Transverse colon (tissue), 4 donors: Measurements from ENCODE around the gene CSGALNACT2. TPM values are rescaled to one million over a fixed set of nuclear protein-coding genes. Genes with fewer than 3 reads are reported as not detected.

ENCODE experiments used
- DNase-seq: peaks from one replicate; pipeline ENCODE4 v3.0.0-alpha.2; 2019
- H3K27ac ChIP-seq, 4 donors: fragments of 200-600 bp; sonication (generic); 2 replicates each; pipeline ENCODE4 v1.5.1; 2016 to 2018; ENCODE audit warnings: inconsistent platforms in 4 of 4
- H3K27me3 ChIP-seq: fragments of 200-600 bp; sonication (generic); 2 replicates; pipeline ENCODE4 v1.5.1; 2017; ENCODE audit warnings: inconsistent platforms
- H3K36me3 ChIP-seq, 4 donors: fragments of 200-600 bp; sonication (generic); 2 replicates each; pipeline ENCODE4 v1.5.1; 2017 to 2019; ENCODE audit warnings: inconsistent platforms in 4 of 4
- H3K4me1 ChIP-seq, 4 donors: fragments of 200-600 bp; sonication (generic); 2 replicates each; pipeline ENCODE4 v1.5.1; 2017 to 2020; ENCODE audit warnings: inconsistent platforms in 4 of 4
- H3K4me3 ChIP-seq, 4 donors: fragments of 200-600 bp; sonication (generic); 1 replicate in 1 of 4; 2 replicates in 3 of 4; pipeline versions ENCODE4 v1.5.1 to v1.6.1; 2017 to 2019; ENCODE audit warnings: inconsistent platforms in 4 of 4
- H3K9me3 ChIP-seq, 2 donors: fragments of 200-600 bp; sonication (generic); 2 replicates each; pipeline ENCODE4 v1.5.1; 2017 to 2019; ENCODE audit warnings: inconsistent platforms in 2 of 2
- CTCF ChIP-seq, 5 experiments: fragments of 200-600 bp in 3 of 5; fragments of 450-650 bp in 2 of 5; sonication (generic) in 3 of 5; IDR thresholded peaks; 1 replicate in 2 of 5; 2 replicates in 3 of 5; pipeline ENCODE4 v1.5.1; 2016 to 2017; ENCODE audit warnings: antibody characterized with exemption in 5 of 5, inconsistent platforms in 3 of 5, mild to moderate bottlenecking in 2 of 5, moderate library complexity in 1 of 5
- EP300 ChIP-seq: sonication (generic); formaldehyde crosslinking; IDR thresholded peaks from one replicate; pipeline ENCODE4 v1.6.1; 2017; ENCODE audit warnings: antibody characterized with exemption, low read depth
- POLR2A ChIP-seq: fragments of 450-650 bp; IDR thresholded peaks from one replicate; pipeline ENCODE4 v1.6.1; 2016; ENCODE audit warnings: antibody characterized with exemption, mild to moderate bottlenecking, moderate library complexity
- POLR2AphosphoS5 ChIP-seq, 3 donors: sonication (generic); formaldehyde crosslinking; IDR thresholded peaks; one replicate each; pipeline ENCODE4 v1.6.1; 2016; ENCODE audit warnings: antibody characterized with exemption in 3 of 3
- WGBS, 2 donors: methylation state at CpG; one replicate each; pipeline ENCODE4 v1.1.5; 2018; ENCODE audit warnings: low coverage in 1 of 2; 5-methylcytosine and 5-hydroxymethylcytosine counted together
- in situ Hi-C, 4 donors: fragments of 200-750 bp; cut with MboI; loops; one replicate each; pipeline versions ENCODE4 v1.15.0 to v1.15.1; 2017; ENCODE audit warnings: low sequenced_read_pairs in 3 of 4, low pct_ligation_motif_present in 1 of 4, low pct_unique_long_range_greater_than_20kb in 1 of 4
- intact Hi-C: fragments of 100-400 bp; cut with DNase I; formaldehyde crosslinking; loops from one replicate; pipeline ENCODE4 v1.15.1; 2023; ENCODE audit warnings: low total_unique reads
- total RNA-seq, 4 donors: library from RNA; depleted of rRNA; stranded (reverse); fragments of >200 nt; gene quantifications; one replicate each; pipeline ENCODE4 v1.1.0, GENCODE V29; 2016

Gene CSGALNACT2
- total RNA-seq, 4 donors from 2014 or later, result 4.1 to 15.5 (median 10.9) TPM

GRCh38 chr10:43221419-43222209 lies 83.4 kb downstream of the CSGALNACT2 start:
- no peak for TF ChIP-seq CTCF (IDR thresholded peaks at IDR 0.05)
- TF ChIP-seq POLR2AphosphoS5 (IDR thresholded peaks at IDR 0.05), result no peak
- TF ChIP-seq POLR2A, result no peak
- no peak for TF ChIP-seq EP300
- DNase-seq, result peak; percentile 8
- intact Hi-C loops (no loop called here), in situ Hi-C loops (no loop called here)
- H3K27ac ChIP-seq, result no peak overlapping the region
- H3K27me3 ChIP-seq, result peaks cover 3% of the 10 kb centered on the region
- no peak overlapping the region for H3K4me3 ChIP-seq
- no peaks in the 10 kb centered on the region for H3K9me3 ChIP-seq
- no peaks in the 10 kb centered on the region for H3K4me1 ChIP-seq
- 70% methylated on average over 19 of the region's 19 CpGs; no CpG with 5 or more reads in 1 of the 2 donors for WGBS, 2 donors
- no peaks in the 10 kb centered on the region for H3K36me3 ChIP-seq

- Histone ChIP-seq H3K27me3 (peaks cover 3% of the 10 kb centered on the region), H3K4me3 (no peak overlapping the region), H3K4me1 (no peaks in the 10 kb centered on the region), H3K9me3 (no peaks in the 10 kb centered on the region), H3K27ac (no peak overlapping the region), H3K36me3 (no peaks in the 10 kb centered on the region)
- WGBS, 2 donors, result 60 to 78% methylated on average over 1 to 4 of the region's 4 CpGs
- intact Hi-C loops (no loop called here), in situ Hi-C loops (no loop called here)
- no peak for TF ChIP-seq EP300
- TF ChIP-seq POLR2AphosphoS5 (IDR thresholded peaks at IDR 0.05), result no peak
- TF ChIP-seq CTCF (IDR thresholded peaks at IDR 0.05), result no peak
- no peak for TF ChIP-seq POLR2A
- DNase-seq, result no peak
Measured at GRCh38 chr10:43222210-43222720, 84.0 kb downstream of the CSGALNACT2 start.

GRCh38 chr10:43223056-43223455 lies 84.8 kb downstream of the CSGALNACT2 start:
- Histone ChIP-seq H3K4me1 (no peaks in the 10 kb centered on the region), H3K9me3 (no peaks in the 10 kb centered on the region), H3K4me3 (no peak overlapping the region), H3K36me3 (no peaks in the 10 kb centered on the region), H3K27ac (no peak overlapping the region), H3K27me3 (peaks cover 6% of the 10 kb centered on the region)
- in situ Hi-C loops, result no loop called here
- DNase-seq, result no peak
- no peak for TF ChIP-seq POLR2A
- TF ChIP-seq POLR2AphosphoS5 (IDR thresholded peaks at IDR 0.05), result no peak
- TF ChIP-seq CTCF (IDR thresholded peaks at IDR 0.05), result no peak
- TF ChIP-seq EP300, result no peak
- WGBS, 2 donors, result 38 to 50% methylated on average over 1 of the region's 1 CpG
- intact Hi-C loops, result no loop called here

- peaks cover 19% of the 10 kb centered on the region for H3K27me3 ChIP-seq
Measured at GRCh38 chr10:43224321-43224720, 86.1 kb downstream of the CSGALNACT2 start.

More at GRCh38 chr10:43224321-43224720, 86.1 kb downstream of the CSGALNACT2 start:
- H3K4me3 ChIP-seq, result no peak overlapping the region
- TF ChIP-seq POLR2AphosphoS5 (IDR thresholded peaks at IDR 0.05) (no peak), POLR2A (no peak), CTCF (IDR thresholded peaks at IDR 0.05) (no peak)
- H3K36me3 ChIP-seq, result no peaks in the 10 kb centered on the region
- 69 to 75% methylated on average over 1 of the region's 1 CpG for WGBS, 2 donors
- H3K9me3 ChIP-seq, result no peaks in the 10 kb centered on the region
- DNase-seq, result no peak
- H3K4me1 ChIP-seq, result peaks cover 0 to 6% (median 5%) of the 10 kb centered on the region in 4 donors
- in situ Hi-C loops (no loop called here), intact Hi-C loops (no loop called here)
- H3K27ac ChIP-seq, result no peak overlapping the region
